ENCODE data around the gene NAALADL1.

Gene NAALADL1, protein sequence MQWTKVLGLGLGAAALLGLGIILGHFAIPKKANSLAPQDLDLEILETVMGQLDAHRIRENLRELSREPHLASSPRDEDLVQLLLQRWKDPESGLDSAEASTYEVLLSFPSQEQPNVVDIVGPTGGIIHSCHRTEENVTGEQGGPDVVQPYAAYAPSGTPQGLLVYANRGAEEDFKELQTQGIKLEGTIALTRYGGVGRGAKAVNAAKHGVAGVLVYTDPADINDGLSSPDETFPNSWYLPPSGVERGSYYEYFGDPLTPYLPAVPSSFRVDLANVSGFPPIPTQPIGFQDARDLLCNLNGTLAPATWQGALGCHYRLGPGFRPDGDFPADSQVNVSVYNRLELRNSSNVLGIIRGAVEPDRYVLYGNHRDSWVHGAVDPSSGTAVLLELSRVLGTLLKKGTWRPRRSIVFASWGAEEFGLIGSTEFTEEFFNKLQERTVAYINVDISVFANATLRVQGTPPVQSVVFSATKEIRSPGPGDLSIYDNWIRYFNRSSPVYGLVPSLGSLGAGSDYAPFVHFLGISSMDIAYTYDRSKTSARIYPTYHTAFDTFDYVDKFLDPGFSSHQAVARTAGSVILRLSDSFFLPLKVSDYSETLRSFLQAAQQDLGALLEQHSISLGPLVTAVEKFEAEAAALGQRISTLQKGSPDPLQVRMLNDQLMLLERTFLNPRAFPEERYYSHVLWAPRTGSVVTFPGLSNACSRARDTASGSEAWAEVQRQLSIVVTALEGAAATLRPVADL

DNA sequence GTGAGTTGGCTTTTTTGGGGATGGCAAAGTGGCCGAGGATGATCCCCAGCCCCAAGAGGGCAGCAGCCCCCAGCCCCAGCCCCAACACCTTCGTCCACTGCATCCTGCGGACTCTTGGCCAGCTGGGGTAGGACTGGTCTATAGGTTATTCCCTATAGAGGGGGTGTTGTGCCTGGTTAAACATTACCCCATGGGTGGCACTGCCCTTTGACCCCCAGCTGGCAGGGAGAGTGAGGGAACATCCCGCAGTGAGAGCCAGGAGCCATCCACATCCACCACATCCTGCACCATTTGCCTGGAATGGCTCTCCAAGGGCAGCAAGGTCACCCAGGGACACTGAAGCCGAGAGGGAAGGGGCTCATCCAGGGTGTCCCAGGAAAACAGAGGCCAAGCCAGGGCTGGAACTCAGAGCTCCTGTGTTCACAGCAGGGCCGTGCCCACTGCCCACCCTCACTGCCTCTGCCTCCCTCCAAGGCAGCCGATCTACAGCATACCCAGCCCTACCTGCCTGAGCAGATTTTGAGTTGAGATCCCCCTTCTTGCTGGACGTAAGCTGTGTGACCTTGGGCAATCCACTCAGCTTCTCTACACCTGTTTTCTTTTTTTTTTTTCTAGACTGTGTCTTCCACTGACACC, at the start of gene NAALADL1:
TSS of gene NAALADL1 (minus strand) at position 135 of the 636 bp plus-strand sequence. CDS start at position 103, 32 bp downstream.
- DNase-seq, result no peak

DNA sequence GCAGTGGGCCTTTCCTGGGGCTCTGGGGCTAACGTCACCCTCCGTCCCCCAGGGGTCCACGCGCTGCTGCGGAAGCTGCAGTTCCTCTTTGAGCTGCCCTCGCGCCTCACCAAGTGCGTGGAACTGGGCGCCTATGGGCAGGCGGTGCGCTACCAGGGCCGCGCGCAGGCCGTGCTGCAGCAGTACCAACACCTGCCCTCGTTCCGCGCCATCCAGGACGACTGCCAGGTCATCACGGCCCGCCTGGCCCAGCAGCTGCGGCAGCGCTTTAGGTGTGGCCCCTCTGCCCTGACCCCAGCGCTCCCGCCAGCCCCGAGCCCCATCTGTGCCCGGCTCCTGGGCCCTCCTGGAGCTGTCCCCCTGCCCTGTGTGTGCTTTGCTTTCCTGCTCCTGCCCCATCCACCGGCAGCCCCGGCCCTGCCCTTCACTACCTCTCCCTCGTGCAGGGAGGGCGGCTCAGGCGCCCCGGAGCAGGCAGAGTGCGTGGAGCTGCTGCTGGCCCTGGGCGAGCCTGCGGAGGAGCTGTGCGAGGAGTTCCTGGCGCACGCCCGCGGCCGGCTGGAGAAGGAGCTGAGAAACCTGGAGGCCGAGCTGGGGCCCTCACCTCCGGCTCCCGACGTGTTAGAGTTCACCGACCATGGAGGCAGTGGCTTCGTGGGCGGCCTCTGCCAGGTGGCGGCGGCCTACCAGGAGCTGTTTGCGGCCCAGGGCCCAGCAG, 49.6 kb upstream of the NAALADL1 start:
- no peak for DNase-seq

DNA sequence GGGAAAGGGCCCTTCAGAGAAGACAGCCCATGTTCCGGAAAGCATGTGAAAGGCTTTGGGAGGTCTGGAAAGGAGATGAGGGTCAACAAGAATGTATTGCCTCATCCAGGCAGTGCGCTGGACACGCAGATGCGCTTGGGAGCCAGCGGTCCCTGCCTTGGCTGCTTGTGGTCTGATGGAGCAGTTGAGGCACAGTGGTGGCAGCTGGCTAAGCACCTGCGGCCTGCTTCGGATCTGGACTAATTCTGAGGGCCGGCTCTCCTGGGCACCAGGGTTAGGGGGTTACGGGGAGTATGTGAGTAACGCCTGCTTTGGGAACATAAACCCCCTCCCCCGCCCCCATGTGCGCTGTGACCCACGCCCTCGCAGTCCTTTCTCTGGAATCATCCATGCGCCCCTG, 48.7 kb upstream of the NAALADL1 start:
- no peak for DNase-seq

DNA sequence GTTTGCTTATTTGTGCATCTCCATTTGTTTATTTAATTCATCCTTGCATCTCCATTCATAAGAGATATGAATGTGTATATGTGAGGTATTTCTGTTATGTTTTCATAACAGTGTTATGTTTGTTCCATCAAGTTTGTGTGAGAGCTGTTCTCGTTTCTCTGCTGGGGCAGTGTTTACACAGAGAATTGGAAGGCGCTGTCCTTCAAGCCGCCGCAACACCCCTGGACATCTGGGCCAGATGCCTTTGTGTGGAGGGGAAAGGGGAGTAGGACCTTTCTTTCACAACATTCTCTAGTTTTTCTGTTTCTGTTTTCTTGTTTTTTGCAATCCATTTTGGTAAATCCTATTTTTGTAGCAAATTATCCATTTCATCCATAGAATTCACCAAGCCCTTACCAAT, 46.3 kb upstream of the NAALADL1 start:
- DNase-seq, result no peak

DNA sequence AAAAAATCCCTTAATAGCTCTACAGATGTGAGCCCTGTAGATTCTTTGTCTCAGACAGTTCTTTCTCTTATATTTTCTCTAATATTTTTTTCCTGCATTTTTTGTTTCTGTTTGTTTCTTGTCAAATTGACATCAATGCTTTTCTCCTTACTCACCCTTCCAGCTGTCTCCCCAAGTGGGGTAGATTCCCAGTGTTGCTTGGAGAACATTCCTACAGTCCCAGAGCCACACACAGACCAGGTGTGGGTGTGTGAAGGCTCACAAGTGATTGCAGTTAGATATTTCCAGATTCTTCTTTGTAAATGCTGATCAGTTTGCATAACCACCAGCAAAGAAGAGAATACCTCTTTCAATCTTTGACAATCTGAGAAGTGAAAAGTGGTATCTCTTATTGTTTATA, 45.1 kb upstream of the NAALADL1 start:
- no peak for DNase-seq

DNA sequence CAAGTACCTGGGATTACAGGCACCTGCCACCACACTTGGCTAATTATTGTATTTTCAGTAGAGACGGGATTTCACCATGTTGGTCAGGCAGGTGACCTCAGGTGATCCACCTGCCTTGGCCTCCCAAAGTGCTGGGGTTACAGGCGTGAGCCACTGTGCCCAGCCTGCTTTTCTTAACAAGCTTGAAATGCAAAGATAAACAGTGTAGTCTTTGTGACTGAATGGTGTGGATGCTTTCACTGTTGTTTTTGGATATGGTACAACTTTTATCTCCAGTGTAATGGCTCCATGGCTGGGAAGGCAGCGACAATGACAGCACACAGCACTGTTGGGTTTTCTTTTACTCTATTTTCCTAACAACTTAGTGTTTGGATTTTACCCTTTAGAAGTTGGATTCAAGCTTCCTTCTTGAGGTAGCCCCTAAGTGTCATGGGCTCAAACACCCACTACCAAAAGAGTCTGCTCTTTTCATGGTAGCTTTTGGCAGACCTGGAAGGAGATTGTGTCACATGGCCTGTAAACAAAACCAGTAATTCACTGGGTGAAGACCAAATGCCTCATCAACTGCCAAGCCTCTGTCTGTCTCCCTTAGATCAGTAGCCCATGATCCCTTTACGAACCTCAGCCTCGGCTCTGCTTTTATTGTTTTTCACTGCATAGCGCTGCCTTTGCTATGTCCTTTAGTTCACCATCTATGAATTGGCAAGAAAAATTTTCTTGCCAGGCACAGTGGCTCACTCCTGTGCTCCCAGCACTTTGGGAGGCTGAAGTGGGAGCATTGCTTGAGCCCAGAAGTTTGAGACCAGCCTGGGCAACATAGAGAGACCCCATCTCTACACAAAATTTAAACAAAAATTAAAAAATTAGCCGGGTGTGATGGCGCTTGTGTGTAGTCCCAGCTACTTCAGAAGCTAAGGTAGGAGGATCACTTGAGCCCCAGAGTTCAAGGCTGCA, 44.1 kb upstream of the NAALADL1 start:
- peak; percentile 26 for DNase-seq

DNA sequence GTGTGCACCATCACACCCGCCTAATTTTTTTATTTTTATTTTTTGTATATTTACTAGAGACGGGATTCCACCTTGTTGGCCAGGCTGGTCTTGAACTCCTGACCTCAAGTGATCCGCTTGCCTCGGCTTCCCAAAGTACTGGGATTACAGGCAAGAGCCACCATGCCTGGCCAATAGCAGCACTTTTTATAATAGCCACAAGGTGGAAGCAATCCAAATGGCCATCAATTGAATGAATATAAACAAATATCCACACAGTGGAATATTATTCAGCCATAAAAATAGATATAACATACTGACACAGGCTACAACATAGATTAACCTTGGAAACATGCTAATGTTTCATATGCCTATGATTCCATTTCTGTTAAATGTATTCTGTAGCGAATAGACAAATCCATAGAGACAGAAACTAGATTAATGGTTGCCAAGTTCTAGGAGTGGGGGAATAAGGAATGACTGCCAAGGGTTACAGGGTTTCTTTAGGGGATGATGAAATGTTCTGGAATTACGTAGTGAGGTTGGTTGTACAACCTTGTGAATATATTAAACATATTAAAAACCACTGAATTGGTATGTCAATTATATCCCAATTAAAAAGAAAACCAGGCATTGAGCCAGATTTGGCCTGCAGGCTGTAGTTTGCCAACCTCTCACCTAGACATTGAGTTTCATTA, 42.5 kb upstream of the NAALADL1 start:
- no peak for DNase-seq

DNA sequence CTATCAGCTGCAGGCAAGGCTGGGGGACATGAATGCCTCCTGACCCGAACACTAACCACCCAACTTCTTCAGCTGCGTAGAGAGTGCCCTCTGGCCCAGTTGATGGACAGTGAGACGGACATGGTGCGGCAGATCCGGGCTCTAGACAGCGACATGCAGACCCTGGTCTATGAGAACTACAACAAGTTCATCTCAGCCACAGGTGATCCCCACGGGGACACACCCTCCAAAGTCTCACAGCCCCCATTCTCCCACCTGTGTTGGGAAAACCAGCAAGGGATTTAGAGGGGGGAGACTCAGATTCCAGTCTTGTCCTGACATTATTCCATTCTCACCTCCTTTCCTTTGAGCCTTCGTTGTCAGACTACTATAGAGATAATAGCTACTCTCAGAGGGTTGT, 38.6 kb upstream of the NAALADL1 start:
- no peak for DNase-seq

DNA sequence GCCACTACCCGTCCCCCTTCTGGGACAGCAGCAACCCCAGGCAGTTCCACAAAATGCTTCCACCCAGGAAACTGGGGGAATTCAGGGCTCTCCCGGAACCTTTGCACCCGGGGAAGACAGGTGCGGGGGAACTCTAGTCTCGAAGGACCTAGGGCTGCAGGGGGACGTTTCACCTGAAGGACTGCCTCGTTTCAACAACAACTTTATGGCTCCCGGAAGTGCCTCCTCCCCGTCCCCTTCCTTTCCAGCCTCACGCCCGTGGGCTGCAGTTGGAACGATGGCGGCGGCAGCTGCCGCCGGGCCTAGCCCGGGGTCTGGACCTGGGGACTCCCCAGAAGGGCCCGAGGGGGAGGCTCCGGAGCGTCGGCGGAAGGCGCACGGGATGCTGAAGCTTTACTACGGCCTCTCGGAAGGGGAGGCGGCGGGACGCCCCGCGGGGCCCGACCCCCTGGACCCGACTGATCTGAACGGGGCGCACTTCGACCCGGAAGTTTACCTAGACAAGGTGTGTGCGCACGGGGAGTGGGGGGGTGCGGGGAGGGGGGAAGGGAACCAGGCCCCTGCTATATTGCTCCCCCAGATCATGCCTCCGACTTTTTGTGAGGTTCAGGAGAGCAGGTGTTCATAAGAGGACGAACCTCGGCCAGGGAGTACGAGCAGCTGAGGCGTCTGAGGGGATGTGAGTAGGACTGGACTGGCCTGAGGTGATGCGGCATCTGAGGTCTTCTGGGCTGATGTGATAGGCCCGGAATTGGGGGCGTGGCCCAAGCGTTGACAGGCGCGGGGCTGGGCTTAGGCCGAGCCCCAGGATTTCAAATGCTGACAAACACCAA, 37.8 kb upstream of the NAALADL1 start, which contains the start of gene VPS51:
TSS of gene VPS51 (plus strand) at position 241 of the 833 bp plus-strand sequence. CDS start at position 278, 37 bp downstream.
- peak; percentile 90 for DNase-seq

DNA sequence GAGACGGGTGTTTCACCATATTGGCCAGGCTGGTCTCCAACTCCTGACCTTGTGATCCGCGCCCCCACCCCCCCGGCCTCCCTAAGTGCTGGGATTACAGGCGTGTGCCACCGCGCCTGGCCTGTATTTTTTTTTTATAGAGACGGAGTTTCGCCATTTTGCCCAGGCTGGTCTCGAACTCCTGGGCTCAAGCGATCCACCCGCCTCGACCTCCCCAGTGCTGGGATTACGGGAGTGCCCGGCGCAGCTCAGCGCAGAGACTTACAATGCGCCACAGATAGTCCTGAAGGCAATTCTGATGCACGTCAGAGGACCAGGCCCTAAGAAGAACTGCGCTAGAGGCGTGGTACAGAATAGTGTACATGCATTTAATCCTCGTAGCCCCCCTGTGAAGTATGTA, 37.1 kb upstream of the NAALADL1 start:
- no peak for DNase-seq

DNA sequence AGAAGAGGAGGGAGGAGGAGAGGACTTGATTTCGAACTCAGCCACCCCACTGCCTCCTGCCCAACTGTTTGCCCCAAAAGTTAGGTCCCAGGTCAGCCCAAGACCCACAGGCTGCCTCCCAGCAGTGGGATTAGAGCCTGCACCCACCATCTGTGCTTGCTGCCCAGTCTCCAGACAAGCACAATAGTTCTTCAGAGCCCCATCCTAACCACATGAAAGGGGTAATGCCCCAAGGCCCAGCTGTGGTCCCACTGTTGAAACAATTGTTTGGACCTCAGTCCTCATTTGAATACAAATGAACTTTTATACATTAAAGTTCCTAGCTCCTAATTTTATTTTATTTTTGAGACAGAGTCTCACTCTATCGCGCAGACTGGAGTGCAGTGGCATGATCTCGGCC, 32.3 kb upstream of the NAALADL1 start:
- no peak for DNase-seq

DNA sequence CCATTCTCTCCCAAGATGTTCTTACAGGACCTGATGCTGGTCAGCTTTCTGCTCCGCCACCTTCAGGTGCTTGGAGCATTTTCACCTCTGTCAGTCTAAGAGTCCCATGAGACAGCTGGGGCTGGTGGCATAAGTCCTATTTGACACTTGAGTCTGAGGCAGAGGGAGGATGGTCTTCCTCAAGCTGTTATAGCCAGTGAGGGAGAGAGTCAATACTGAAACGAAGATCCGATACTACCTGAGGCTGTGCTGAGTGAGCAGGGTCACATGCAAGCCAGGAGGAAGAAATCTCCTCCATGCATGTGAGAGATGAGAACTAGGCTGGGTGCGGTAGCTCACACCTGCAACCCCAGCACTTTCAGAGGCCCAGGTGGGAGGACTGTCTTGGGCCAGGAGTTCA, 31.3 kb upstream of the NAALADL1 start:
- DNase-seq, result no peak

DNA sequence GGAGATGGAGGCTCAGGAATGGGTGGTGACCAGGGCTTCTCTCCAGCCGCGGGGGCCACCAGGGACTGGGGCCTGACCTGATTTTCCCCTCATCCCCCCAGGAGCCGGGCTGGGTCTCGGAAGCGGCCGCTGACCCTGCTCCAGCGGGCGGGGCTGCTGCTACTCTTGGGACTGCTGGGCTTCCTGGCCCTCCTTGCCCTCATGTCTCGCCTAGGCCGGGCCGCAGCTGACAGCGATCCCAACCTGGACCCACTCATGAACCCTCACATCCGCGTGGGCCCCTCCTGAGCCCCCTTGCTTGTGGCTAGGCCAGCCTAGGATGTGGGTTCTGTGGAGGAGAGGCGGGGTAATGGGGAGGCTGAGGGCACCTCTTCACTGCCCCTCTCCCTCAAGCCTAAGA, 29.5 kb upstream of the NAALADL1 start:
- no peak for DNase-seq

DNA sequence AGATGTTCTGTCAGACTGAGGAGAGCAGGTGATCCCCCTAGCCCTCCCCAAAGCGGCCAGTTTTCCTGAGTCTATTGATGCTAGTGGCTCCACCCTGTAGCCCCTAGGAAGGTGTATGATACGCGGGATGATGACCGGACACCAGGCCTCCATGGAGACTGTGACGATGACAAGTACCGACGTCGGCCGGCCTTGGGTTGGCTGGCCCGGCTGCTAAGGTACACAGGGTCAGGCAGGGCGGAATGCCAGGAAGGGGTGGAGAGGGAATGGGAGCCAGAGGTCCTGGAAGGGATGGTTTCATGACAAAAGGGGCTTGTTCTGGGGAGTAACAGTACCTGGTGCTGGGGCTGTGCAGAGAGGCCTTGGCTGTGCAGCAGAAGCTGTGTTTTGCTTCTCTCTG, 28.9 kb upstream of the NAALADL1 start:
- DNase-seq, result no peak

DNA sequence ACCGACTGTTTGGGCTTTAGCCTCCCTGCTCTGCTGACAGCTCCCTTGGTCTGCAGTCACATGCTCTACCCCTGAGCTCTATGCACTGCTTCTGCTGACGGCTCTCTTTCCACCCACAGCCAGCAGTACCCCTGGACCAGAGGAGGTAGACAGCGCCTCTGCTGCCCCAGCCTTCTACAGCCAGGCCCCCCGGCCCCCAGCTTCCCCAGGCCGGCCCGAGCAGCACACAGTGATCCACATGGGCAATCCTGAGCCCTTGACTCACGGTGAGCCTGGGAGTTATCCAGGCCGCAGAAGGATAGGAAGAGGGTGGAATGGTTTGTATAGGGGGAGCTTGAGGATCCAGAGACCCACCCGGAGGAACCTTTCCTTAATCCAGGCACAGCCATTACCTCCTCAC, 28.5 kb upstream of the NAALADL1 start:
- no peak for DNase-seq

DNA sequence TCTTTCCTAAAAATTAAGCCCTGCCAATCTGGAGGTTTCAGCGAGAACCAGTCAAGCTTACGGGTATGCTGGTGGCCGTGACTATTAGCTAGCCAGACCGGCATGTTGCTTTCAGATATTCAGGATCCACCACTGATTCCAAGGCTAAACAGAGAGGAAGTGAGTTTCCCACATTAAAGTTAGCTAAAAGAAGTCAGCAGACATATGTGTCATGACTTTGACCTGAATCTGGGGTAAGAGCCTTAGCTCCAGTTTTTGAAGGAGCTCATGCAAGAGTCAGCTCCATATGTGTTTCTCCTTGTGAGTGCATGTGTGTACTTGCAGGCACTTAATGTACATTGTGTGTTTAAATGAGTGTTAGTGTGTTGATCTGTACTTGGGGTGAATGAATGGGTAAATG, 27.1 kb upstream of the NAALADL1 start:
- DNase-seq, result no peak

DNA sequence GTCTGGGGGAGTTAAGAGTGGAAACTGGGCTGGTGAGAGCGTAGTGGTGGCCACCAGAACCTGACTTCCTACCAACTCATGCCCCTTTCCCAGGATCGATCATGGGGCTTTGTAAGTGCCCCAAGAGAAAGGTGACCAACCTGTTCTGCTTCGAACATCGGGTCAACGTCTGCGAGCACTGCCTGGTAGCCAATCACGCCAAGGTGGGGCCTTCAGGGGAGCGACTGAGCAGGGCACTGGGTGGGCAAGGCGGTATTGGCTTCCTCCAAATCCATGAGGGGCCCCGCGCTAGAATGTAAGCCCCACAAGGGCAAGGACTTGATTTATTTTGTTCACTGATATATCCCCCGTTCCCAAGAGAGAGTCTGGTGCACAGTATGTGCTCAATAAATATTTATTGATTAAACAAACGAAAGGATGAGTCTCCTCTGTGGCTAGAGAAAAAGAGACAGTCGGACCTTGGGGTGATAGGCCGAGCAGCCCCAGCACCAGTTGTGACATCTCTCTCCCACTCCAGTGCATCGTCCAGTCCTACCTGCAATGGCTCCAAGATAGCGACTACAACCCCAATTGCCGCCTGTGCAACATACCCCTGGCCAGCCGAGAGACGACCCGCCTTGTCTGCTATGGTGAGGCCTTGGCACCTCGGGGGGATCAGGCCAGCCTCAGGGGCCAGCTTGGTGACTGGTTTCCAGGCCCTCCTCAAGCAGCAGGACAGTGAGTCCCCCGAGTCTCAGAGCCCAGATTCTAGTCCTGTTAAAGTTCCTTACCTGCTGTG, 26.4 kb upstream of the NAALADL1 start:
- no peak for DNase-seq

DNA sequence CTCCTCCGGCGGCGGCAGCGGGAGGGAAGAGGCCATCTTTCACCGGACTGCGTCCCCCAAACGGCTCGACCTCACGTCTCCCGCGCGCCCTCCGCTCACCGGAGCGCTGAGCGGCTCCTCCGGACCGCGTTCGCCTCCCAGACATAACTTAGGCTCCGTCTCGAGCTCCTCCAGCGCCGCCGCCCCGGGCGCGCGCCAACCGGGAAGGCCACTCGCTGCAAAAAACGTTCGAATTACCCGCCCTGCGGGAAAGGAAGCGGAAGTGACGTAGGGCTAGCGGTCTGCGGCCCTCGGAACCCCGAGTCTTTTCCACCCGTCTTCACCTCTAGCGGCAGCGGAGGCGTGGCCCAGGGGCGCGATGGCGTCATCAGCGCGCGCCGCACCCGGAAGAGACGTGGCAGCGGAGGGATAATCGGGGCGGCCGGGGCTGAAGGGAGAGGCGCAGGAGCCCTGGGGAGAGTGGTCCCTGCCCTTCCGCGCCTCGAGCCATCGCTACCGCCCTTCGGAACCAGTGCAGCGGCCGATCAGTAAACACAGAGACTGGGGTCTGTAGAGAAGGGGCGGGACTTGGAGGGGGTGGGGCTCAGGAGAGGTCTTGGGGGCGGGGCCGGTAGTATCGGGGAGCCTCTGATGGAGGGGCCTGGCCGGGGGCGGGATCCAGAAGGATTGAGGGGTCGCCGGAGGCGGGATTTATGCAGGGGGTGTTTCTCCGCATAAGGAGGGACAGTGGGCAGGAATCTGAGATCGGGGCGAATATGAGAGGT, 25.7 kb upstream of the NAALADL1 start, which contains the start of the genes CDCA5 and ZFPL1:
TSS of gene CDCA5 (minus strand) at position 207 of the 764 bp plus-strand sequence. CDS start at position 145, 62 bp downstream.
TSS of gene ZFPL1 (plus strand) at position 389 of the 764 bp plus-strand sequence. CDS start 477 bp downstream, outside the sequence.
- DNase-seq, result peak; percentile 95

All from EL (cell line).